NCI-H345 treated with DMSO at 0.1 percent for 48 hours (cell line): ENCODE results near the gene SAMD10.
"Not testable (repeated sequence)": the region's sequence is repeated elsewhere in the genome, so short reads cannot be mapped to it uniquely, and the experiment has no call there.

Source experiments
- DNase-seq: peaks from one replicate; lab custom pipeline; 2025; ENCODE audit not compliant: unreplicated experiment; lab: John Stamatoyannopoulos, UW

SAMD10 gene

GRCh38 chr20:63942969-63943807 lies 36.3 kb downstream of the SAMD10 start:
- DNase-seq, result no peak

GRCh38 chr20:63942250-63942951 lies 37.0 kb downstream of the SAMD10 start:
- DNase-seq, result no peak

- DNase-seq, result no peak
Measured at GRCh38 chr20:63941282-63942081, 38.0 kb downstream of the SAMD10 start.

- DNase-seq, result no peak
Measured at GRCh38 chr20:63940472-63941266, 38.8 kb downstream of the SAMD10 start.

- no peak for DNase-seq
Measured at GRCh38 chr20:63940071-63940471, 39.4 kb downstream of the SAMD10 start.

- DNase-seq, result no peak
Measured at GRCh38 chr20:63939061-63939935, 40.1 kb downstream of the SAMD10 start.

- no peak for DNase-seq
Measured at GRCh38 chr20:63937596-63937995, 41.8 kb downstream of the SAMD10 start.

GRCh38 chr20:63935447-63935846 lies 44.0 kb downstream of the SAMD10 start:
- no peak for DNase-seq

- no peak for DNase-seq
Measured at GRCh38 chr20:63934271-63935068, 45.0 kb downstream of the SAMD10 start.

GRCh38 chr20:63933646-63934045 lies 45.8 kb downstream of the SAMD10 start:
- DNase-seq, result no peak

GRCh38 chr20:63932606-63933160 lies 46.8 kb downstream of the SAMD10 start:
- no peak for DNase-seq

GRCh38 chr20:63931735-63932134 lies 47.7 kb downstream of the SAMD10 start:
- DNase-seq, result no peak

GRCh38 chr20:63930971-63931553 lies 48.4 kb downstream of the SAMD10 start:
- DNase-seq, result no peak

- not testable (repeated sequence) for DNase-seq
Measured at GRCh38 chr20:63929473-63929883, 50.0 kb downstream of the SAMD10 start.

GRCh38 chr20:63929071-63929470 lies 50.4 kb downstream of the SAMD10 start:
- no peak for DNase-seq

- DNase-seq, result no peak
Measured at GRCh38 chr20:63926298-63926697, 53.1 kb downstream of the SAMD10 start.

GRCh38 chr20:63924241-63924640 lies 55.2 kb downstream of the SAMD10 start:
- DNase-seq, result no peak
